ENCODE results near the gene BNC2. TPM values are rescaled to one million over a fixed set of nuclear protein-coding genes. Genes with fewer than 3 reads are reported as not detected.
"Not testable (repeated sequence)": the region's sequence is repeated elsewhere in the genome, so short reads cannot be mapped to it uniquely, and the experiment has no call there.

The BNC2 gene
- total RNA-seq, 1 donor from 2014 or later = 5.4 TPM

- Mint-ChIP-seq H3K27ac (ENCODE audit: unreplicated experiment) (no peak overlapping the region), H3K4me3 (no peak overlapping the region), H3K36me3 (ENCODE audit: low read depth) (peaks cover 3% of the 10 kb centered on the region), H3K27me3 (ENCODE audit: low read depth) (no peaks in the 10 kb centered on the region), H3K4me1 (no peaks in the 10 kb centered on the region), H3K9me3 (peaks cover 2% of the 10 kb centered on the region)
- TF ChIP-seq, protein P1, sequence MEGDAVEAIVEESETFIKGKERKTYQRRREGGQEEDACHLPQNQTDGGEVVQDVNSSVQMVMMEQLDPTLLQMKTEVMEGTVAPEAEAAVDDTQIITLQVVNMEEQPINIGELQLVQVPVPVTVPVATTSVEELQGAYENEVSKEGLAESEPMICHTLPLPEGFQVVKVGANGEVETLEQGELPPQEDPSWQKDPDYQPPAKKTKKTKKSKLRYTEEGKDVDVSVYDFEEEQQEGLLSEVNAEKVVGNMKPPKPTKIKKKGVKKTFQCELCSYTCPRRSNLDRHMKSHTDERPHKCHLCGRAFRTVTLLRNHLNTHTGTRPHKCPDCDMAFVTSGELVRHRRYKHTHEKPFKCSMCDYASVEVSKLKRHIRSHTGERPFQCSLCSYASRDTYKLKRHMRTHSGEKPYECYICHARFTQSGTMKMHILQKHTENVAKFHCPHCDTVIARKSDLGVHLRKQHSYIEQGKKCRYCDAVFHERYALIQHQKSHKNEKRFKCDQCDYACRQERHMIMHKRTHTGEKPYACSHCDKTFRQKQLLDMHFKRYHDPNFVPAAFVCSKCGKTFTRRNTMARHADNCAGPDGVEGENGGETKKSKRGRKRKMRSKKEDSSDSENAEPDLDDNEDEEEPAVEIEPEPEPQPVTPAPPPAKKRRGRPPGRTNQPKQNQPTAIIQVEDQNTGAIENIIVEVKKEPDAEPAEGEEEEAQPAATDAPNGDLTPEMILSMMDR (conservative IDR thresholded peaks at IDR 0.05) = no peak
- no peak for DNase-seq (ENCODE audit: low read depth, low spot score)
These were observed 14.6 kb upstream of the BNC2 start for GRCh38 chr9:16884952-16885513.

- Mint-ChIP-seq H3K36me3 (ENCODE audit: low read depth) (peaks cover 3% of the 10 kb centered on the region), H3K4me3 (no peak overlapping the region), H3K27me3 (ENCODE audit: low read depth) (no peaks in the 10 kb centered on the region), H3K9me3 (peaks cover 2% of the 10 kb centered on the region), H3K27ac (ENCODE audit: unreplicated experiment) (no peak overlapping the region), H3K4me1 (no peaks in the 10 kb centered on the region)
- TF ChIP-seq, protein P1 (conservative IDR thresholded peaks at IDR 0.05) = no peak
- DNase-seq (ENCODE audit: low read depth, low spot score) = no peak
These were observed 13.9 kb upstream of the BNC2 start for GRCh38 chr9:16884373-16884772.

DNA sequence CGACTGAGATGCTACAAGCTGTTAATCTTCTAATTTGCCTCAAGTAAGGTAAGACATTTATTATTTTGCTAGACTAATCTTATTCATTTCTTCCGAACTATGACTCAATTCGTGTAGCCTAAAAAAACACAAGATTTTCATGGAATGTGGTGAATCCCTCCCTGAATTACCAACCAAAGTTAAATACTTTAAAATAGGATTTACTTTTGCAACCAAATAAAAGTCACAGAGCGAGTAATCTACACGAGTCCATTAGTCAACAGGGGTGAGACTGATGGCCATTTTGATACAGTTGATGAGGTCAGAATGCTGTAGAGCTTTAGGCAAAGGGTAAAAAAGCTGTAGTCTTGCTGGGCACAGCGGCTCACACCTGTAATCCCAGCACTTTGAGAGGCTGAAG is 13.1 kb upstream of the BNC2 start:
- Mint-ChIP-seq H3K4me3 (no peak overlapping the region), H3K27me3 (ENCODE audit: low read depth) (no peaks in the 10 kb centered on the region), H3K36me3 (ENCODE audit: low read depth) (peaks cover 3% of the 10 kb centered on the region), H3K4me1 (no peaks in the 10 kb centered on the region), H3K27ac (ENCODE audit: unreplicated experiment) (no peak overlapping the region), H3K9me3 (peaks cover 2% of the 10 kb centered on the region)
- TF ChIP-seq, protein P1 (conservative IDR thresholded peaks at IDR 0.05) = no peak
- DNase-seq (ENCODE audit: low read depth, low spot score) = no peak

DNA sequence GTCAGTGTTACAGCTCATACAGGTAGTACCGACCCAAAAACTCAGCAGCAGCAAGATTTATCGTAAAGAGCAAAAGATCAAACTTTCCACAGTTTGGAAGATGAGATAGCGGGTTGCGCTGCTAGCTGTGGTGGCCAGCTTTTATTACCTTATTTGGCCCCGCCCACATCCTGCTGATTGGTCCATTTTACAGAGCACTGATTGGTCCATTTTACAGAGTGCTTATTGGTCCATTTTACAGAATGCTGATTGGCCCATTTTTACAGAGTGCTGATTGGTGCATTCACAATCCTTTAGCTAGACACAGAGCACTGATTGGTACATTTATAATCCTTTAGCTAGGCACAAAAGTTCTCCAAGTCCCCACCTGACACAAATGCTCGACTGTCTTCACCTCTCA is 12.0 kb upstream of the BNC2 start:
- H3K27me3 Mint-ChIP-seq (ENCODE audit: low read depth); DNase-seq (ENCODE audit: low read depth, low spot score); H3K4me3 Mint-ChIP-seq; H3K27ac Mint-ChIP-seq (ENCODE audit: unreplicated experiment); H3K9me3 Mint-ChIP-seq; H3K4me1 Mint-ChIP-seq; H3K36me3 Mint-ChIP-seq (ENCODE audit: low read depth): not testable (repeated sequence)

DNA sequence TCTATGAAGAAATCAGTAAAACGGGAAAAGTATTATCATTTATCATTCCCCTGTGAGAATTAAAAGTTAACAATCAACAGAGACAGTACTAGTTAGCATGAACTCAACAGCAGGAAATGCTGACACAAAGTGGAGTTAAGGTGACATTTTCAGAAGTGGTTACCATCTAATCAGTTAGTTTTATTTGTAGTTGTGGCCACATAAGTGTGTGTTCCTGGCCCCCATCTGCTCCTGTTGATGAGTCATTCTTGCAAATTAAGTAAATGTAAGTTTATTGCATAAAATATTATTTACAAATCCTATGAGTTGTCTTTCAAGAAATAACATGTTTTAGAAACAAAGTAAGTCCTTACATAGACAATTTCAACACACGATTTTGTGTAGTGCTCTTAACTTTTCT is 8.9 kb upstream of the BNC2 start:
- H3K4me3 Mint-ChIP-seq = no peak overlapping the region
- no peak for DNase-seq (ENCODE audit: low read depth, low spot score)
- no peaks in the 10 kb centered on the region for H3K4me1 Mint-ChIP-seq
- H3K36me3 Mint-ChIP-seq (ENCODE audit: low read depth) = peaks cover 3% of the 10 kb centered on the region
- no peak overlapping the region for H3K27ac Mint-ChIP-seq (ENCODE audit: unreplicated experiment)
- no peaks in the 10 kb centered on the region for H3K27me3 Mint-ChIP-seq (ENCODE audit: low read depth)
- TF ChIP-seq, protein P1 (conservative IDR thresholded peaks at IDR 0.05) = no peak
- H3K9me3 Mint-ChIP-seq = no peaks in the 10 kb centered on the region

DNA sequence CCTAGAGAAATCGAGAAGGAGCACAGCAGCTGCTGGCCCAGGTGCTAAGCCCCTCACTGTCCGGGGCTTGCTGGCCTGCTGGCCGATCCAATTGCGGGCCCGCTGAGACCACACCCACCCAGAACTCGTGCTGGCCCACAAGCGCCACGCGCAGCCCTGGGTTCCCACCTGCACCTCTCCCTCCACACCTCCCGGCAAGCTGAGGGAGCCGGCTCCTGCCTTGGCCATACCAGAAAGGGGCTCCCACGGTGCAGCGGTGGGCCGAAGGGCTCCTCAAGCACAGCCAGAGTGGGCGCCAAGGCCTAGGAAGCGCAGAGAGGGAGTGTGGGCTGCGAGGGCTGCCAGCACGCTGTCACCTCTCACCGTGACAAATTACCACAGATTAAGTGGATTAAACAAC is 6.8 kb upstream of the BNC2 start:
- Mint-ChIP-seq H3K36me3 (ENCODE audit: low read depth) (peaks cover 2% of the 10 kb centered on the region), H3K9me3 (no peaks in the 10 kb centered on the region), H3K4me3 (no peak overlapping the region), H3K4me1 (no peaks in the 10 kb centered on the region), H3K27me3 (ENCODE audit: low read depth) (peaks cover 11% of the 10 kb centered on the region), H3K27ac (ENCODE audit: unreplicated experiment) (no peak overlapping the region)
- DNase-seq (ENCODE audit: low read depth, low spot score) = no peak
- TF ChIP-seq, protein P1 (conservative IDR thresholded peaks at IDR 0.05) = no peak
